NCI-H1930 (cell line): ENCODE measurements around the gene NCR2.
"Not testable (repeated sequence)": the region's sequence is repeated elsewhere in the genome, so short reads cannot be mapped to it uniquely, and the experiment has no call there.

Experiments
- DNase-seq, 2 experiments: peaks; one replicate each; lab custom pipeline; 2025; lab: John Stamatoyannopoulos, UW

The NCR2 gene

GRCh38 chr6:41335296-41335695, at the start of gene NCR2:
NCR2 (plus strand) TSS chr6:41335608; CDS start chr6:41335877, 269 bp downstream.
- DNase-seq = no peak

- DNase-seq = no peak
Observed at GRCh38 chr6:41286544-41287346, 48.7 kb upstream of the NCR2 start, which contains the start of gene TREM1. TREM1 (minus strand) TSS chr6:41286682; CDS start chr6:41286655, 27 bp downstream.

GRCh38 chr6:41288030-41288753, 47.2 kb upstream of the NCR2 start:
- peak in 1 of 2 experiments; percentile 2 for DNase-seq

GRCh38 chr6:41288754-41289129, 46.7 kb upstream of the NCR2 start:
- DNase-seq = no peak

- DNase-seq = no peak
Observed at GRCh38 chr6:41289815-41290214, 45.6 kb upstream of the NCR2 start.

- no peak for DNase-seq
Observed at GRCh38 chr6:41291717-41292116, 43.7 kb upstream of the NCR2 start.

- DNase-seq = no peak
Observed at GRCh38 chr6:41294214-41294872, 41.1 kb upstream of the NCR2 start.

GRCh38 chr6:41297248-41297647, 38.2 kb upstream of the NCR2 start:
- not testable (repeated sequence) for DNase-seq

- no peak for DNase-seq
Observed at GRCh38 chr6:41298785-41299502, 36.5 kb upstream of the NCR2 start.

- DNase-seq = no peak
Observed at GRCh38 chr6:41302638-41303037, 32.8 kb upstream of the NCR2 start.

- DNase-seq = peak in 1 of 2 experiments; percentile 36
Observed at GRCh38 chr6:41306187-41306854, 29.1 kb upstream of the NCR2 start.

GRCh38 chr6:41315203-41315602, 20.2 kb upstream of the NCR2 start:
- DNase-seq = no peak

- no peak for DNase-seq
Observed at GRCh38 chr6:41315943-41316620, 19.3 kb upstream of the NCR2 start.

- no peak for DNase-seq
Observed at GRCh38 chr6:41318261-41318653, 17.2 kb upstream of the NCR2 start.

GRCh38 chr6:41318654-41319565, 16.5 kb upstream of the NCR2 start:
- peak; percentile 53 to 71 for DNase-seq

GRCh38 chr6:41321183-41321582, 14.2 kb upstream of the NCR2 start:
- DNase-seq = no peak

GRCh38 chr6:41325446-41326066, 9.9 kb upstream of the NCR2 start:
- no peak for DNase-seq

GRCh38 chr6:41326092-41326491, 9.3 kb upstream of the NCR2 start:
- no peak for DNase-seq

GRCh38 chr6:41327177-41327576, 8.2 kb upstream of the NCR2 start:
- no peak for DNase-seq
